Esophagus squamous epithelium (tissue), 4 donors: ENCODE data around the gene SYT17.

ENCODE experiments used
- POLR2A ChIP-seq, 4 donors: fragments of 450-650 bp; IDR thresholded peaks; one replicate each; pipeline ENCODE4 v1.6.1; 2017; ENCODE audit warnings: antibody characterized with exemption in 4 of 4, mild to moderate bottlenecking in 4 of 4, moderate library complexity in 3 of 4
- TF ChIP-seq, protein P1 (sequence below), 6 experiments: fragments of 450-650 bp in 4 of 6; fragments of 200-600 bp in 2 of 6; sonication (generic) in 2 of 6; IDR thresholded peaks; one replicate each; pipeline ENCODE4 v1.5.1; 2016 to 2019; ENCODE audit warnings: antibody characterized with exemption in 6 of 6, mild to moderate bottlenecking in 4 of 6, moderate library complexity in 4 of 6

DNA sequence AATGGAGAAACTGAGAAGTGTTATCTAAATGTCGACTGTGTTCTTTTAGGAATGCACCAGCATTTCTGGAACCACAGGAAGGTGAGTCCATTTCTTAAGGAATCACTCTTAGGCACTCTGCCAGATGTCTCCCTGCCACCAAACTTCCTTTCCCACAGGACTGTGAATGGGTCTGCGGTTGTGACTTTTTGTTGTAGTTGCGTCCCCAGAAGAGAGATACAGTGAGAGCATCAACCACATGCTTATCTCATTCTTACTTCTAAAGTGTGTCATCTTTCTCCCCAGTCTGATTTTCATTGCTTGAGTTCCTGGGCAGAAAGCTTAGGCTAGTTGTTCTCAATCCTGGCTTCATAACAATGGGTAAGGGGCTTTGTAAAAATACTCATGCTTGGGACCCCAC, 40.8 kb upstream of the SYT17 start:
- no peak for TF ChIP-seq POLR2A (IDR thresholded peaks at IDR 0.05)
- TF ChIP-seq, protein P1, sequence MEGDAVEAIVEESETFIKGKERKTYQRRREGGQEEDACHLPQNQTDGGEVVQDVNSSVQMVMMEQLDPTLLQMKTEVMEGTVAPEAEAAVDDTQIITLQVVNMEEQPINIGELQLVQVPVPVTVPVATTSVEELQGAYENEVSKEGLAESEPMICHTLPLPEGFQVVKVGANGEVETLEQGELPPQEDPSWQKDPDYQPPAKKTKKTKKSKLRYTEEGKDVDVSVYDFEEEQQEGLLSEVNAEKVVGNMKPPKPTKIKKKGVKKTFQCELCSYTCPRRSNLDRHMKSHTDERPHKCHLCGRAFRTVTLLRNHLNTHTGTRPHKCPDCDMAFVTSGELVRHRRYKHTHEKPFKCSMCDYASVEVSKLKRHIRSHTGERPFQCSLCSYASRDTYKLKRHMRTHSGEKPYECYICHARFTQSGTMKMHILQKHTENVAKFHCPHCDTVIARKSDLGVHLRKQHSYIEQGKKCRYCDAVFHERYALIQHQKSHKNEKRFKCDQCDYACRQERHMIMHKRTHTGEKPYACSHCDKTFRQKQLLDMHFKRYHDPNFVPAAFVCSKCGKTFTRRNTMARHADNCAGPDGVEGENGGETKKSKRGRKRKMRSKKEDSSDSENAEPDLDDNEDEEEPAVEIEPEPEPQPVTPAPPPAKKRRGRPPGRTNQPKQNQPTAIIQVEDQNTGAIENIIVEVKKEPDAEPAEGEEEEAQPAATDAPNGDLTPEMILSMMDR (IDR thresholded peaks at IDR 0.05), result no peak
